NCI-H1417 treated with DMSO at 0.1 percent for 48 hours (cell line): ENCODE results near the gene TRPM7.
"Not testable (repeated sequence)": the region's sequence is repeated elsewhere in the genome, so short reads cannot be mapped to it uniquely, and the experiment has no call there.

Experiments
- DNase-seq: peaks from one replicate; lab custom pipeline; 2025; lab: John Stamatoyannopoulos, UW

The TRPM7 gene, protein sequence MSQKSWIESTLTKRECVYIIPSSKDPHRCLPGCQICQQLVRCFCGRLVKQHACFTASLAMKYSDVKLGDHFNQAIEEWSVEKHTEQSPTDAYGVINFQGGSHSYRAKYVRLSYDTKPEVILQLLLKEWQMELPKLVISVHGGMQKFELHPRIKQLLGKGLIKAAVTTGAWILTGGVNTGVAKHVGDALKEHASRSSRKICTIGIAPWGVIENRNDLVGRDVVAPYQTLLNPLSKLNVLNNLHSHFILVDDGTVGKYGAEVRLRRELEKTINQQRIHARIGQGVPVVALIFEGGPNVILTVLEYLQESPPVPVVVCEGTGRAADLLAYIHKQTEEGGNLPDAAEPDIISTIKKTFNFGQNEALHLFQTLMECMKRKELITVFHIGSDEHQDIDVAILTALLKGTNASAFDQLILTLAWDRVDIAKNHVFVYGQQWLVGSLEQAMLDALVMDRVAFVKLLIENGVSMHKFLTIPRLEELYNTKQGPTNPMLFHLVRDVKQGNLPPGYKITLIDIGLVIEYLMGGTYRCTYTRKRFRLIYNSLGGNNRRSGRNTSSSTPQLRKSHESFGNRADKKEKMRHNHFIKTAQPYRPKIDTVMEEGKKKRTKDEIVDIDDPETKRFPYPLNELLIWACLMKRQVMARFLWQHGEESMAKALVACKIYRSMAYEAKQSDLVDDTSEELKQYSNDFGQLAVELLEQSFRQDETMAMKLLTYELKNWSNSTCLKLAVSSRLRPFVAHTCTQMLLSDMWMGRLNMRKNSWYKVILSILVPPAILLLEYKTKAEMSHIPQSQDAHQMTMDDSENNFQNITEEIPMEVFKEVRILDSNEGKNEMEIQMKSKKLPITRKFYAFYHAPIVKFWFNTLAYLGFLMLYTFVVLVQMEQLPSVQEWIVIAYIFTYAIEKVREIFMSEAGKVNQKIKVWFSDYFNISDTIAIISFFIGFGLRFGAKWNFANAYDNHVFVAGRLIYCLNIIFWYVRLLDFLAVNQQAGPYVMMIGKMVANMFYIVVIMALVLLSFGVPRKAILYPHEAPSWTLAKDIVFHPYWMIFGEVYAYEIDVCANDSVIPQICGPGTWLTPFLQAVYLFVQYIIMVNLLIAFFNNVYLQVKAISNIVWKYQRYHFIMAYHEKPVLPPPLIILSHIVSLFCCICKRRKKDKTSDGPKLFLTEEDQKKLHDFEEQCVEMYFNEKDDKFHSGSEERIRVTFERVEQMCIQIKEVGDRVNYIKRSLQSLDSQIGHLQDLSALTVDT (N-terminal part only)

DNA sequence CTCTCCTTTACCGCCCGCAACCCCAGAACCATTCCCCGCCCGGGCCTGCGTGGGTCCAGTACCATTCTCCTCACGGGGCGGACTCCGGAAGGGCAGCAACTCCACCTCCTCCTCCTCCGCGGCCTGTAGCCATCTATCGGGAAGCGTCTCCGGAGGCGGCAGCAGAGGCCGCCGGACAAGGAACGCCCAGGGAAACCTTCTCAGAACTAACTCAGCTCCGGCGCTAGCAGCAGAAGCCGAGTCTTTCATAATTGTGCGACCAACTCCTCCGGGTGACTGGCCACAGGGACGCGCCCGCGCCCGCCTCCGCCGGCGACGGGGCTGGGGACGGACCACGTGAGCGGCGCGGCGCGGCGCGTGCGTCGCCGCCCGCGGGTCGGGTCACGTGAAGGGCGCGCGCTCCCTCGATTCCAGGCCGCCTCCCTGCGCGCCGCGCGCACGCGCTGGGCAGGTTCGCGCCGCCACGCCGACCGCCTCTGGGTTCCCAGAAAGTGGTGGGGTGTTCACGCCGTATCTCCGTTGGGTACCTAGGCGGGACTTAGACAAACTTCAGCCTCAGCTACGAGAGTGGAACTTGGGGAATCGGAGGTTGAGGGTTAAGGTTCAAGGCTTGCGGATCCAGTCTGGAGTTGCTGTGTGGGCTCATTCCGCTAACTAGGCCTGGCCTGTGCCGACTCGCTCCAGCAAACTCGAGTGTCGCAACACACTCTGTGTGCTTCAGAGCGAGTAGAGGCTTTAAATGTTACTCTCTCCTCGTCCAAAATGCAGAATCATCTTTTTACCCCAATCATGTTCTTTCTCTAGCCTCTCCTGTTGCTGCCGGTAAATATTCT, at the start of gene TRPM7:
Gene TRPM7 (minus strand): TSS at position 329 of the 833 bp plus-strand sequence. CDS start 264 bp downstream, at position 65.
- no peak for DNase-seq

DNA sequence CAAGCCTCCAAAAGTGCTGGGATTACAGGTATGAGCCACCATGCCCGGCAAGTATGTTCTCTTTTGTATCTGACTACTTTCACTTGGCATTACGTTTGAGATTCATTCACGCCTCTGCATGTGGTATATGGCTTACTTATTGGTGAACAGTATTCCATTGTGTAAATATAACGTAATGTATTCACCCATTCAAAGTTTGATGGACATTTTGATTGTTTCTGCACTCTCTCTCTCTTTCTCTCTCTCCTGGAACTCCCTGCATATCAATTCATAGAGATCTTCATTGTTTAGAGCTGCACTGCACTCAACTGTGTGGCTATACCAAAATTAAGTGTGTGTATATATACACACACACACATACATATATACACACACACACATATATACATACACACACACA, 48.6 kb upstream of the TRPM7 start:
- no peak for DNase-seq

DNA sequence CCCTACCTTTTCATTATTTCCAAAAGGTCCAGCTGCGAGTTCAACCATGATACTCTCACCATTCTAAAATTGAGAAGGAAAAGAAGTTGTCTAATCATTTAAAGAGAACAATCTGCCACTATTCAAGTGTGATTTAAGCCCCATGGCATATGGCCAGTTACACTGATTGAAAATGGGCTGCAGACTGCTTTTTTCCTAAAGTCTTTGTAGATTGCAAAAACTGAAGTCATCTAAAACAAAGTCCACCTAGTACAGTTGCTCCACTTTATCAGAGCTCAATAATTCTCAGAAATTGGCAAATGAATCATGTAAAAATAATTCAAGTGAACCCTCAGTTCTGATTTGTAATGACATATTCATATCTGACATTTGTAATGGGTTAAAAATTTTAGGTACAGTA, 39.7 kb upstream of the TRPM7 start:
- no peak for DNase-seq

DNA sequence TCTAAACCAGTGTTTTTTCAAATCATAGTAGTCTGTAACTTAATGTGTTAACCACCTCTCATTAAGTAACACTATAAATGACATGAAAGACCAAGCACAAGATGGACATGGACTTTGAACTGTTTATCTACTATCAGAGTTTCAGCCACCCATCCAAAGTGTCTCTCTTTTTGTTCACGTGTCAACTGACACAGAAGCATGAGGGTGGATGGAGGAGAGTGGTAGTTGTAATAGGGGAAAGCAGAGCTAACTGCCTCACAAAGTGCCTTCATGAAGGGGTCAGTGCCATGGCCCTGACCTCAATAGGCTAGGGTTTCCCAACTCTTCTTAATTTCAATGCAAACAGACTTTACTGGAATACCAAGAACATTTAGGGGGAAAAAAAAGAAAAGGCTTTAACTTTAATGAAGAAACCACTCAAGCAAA, 32.1 kb upstream of the TRPM7 start:
- no peak for DNase-seq

DNA sequence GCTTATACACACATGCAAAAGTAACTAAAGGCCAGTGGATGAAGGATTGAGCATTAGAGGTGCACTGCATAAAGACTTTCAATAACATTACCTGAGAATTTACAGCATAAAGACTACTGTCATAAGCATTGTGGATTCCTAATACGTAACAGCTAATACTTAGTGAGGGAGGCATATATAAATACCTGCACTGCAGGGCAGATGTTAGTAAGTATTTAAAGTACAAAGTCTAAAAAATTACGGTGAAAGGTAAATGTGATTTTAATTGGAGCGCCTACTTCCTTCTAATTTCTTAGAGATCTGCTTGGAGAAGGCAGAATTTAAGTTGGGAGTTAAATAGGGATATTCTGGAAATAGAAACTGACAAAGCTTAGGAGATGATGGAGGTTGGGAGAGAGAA, 25.4 kb upstream of the TRPM7 start:
- no peak for DNase-seq

DNA sequence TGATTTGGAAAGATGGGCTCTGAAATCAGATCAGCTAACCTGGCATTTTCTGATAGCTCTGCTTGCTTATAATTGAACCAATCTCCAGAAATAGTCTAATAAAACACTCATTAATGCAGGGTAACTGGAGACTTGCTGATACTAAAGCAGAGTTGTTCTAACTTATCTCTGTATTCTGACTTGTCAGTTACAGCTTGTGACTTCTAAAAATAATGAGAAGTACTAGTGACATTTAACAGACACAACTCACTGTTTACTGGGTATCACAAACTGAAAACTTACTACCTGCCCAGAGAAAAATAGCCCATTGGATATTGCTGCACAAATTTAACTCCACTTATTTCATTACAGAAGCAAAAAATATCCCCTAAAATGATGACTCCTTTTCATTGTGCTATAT, 24.0 kb upstream of the TRPM7 start:
- DNase-seq = no peak

DNA sequence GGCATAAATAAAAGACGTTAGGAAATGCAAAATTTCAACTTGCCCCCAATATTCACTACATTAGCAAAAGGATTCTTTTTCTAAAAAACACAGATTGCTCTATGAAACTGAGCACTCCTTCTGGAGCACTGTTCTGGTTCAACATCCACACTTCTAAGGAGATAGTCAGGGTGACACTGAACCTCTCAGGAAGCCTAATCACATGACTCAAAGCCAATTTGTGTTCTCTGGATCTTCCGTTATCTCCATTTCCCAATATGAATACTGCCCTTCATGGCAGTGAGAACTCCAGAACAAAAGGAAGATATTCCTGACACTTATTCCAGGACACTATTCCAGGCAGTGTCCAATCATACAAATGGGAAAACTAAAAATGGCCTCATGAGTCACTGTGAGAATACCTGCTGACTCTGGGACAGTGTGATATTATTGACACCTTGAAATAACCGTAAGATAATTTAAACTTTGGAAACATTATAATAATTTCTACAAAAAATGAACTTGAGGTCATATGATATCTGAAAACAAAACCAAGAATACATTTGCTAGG, 21.4 kb upstream of the TRPM7 start:
- DNase-seq = no peak

DNA sequence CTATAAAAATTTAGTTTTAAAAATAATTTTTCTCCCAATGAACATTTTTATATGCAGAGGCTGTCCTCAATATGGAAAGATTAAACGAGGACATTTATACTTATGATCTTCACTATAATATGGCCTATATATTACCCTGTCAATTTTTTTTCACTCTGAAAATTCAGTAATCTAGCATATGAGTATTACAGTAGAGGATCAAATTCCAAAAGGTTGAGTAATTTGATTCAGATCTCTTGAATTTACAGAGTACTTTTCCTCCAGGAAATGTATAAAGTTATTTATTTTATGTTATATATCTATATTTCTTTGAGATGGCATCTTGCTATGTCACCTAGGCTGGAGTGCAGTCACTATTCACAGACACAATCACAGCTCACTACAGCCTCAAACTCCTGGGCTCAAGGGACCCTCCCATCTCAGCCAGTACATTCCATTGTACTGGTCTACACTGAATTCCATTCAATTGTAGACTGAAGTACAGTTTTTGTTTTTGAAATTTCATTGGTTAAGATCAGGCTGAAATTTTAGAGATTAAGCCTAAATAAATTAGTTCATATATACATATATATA, 16.3 kb upstream of the TRPM7 start:
- no peak for DNase-seq

DNA sequence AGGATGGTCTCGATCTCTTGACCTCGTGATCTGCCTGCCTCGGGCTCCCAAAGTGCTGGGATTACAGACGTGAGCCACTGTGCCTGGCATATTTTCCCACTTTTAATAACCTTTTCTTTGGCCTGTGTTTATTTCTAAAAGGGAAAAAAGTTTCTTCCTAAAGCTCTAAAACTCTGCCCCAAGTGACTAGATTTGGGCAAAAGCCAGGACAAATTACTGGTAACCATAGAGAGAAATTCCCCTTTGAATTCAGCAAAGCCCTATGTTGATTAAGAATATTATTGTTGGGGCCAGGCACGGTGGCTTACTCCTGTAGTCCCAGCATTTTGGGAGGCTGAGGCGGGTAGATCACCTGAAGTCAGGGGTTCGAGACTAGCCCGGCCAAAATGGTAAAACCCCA, 11.5 kb upstream of the TRPM7 start:
- DNase-seq = no peak

DNA sequence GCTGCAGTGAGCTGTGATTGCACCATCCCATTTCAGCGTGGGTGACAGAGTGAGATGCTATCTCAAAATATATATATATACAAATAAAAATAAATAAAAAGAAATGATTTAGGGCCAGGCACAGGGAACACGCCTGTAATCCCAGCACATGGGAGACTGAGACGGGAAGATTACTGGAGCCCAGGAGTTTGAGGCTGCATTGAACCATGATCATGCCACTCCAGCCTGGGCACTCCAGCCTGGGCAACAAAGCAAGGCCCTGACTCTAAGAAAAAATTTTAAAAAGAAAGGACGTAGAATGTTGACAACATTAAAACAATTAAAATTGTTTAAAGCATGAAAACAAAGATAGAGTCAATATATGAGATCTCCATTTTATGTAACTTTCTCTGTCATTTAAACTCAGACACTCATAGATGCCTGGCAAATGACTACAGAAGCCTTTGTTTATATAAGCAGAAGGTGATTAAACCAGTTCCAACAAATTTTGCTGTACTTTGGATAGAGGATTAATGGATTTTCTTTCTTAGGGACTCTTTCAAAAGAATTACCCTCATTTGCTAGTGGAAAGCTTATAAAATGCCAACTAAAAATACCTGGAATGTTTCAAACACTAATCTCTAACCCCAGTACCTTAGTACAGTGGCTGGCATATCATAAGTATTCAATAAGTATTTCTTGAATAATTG, 10.7 kb upstream of the TRPM7 start:
- no peak for DNase-seq

DNA sequence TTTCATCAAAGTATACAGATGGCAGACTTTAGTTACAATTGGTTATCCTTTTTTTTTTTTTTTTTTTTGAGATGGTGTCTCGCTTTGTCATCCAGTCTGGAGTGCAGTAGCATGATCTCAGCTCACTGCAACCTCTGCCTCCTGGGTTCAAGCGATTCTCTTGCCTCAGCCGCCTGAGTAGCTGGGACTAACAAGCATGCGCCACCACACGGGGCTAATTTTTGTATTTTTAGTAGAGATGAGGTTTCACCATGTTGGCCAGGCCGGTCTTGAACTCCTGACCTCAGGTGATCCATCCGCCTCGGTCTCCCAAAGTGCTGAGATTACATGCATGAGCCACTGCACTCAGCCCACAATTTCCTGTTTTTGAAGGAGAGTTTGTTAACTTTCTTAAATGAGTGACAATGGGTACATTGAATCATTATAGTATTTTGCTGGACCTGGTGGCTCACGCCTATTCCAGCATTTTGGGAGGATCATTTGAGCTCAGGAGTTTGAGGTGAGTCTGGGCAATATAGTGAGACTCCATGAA, 8.1 kb upstream of the TRPM7 start:
- not testable (repeated sequence) for DNase-seq

DNA sequence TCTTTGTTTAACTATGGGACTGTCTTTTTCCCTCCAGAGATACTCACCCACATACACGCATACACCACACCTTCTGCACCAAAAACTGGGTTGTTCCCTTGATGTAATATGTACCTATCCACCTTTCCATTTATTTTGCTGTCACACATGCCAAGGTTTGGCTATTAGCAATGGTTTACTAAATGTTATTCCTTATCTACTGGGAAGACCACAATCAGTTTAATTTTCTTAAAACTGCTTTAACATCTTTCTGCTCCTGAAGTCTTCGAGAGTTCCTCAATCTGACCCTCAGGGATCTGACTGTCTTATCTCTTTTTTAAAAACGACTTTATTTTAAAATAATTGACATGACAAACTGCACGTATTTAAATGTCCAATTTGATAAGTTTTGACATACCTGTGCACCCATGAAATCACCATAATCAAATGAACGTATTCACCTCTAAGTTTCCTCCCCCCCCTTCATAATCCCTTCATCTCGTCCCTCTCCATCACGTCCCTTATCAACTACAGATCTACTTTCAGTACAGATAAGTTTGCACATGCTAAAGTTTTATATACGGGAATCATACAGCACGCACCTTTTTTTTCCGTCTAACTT, 805 bp upstream of the TRPM7 start:
- no peak for DNase-seq

DNA sequence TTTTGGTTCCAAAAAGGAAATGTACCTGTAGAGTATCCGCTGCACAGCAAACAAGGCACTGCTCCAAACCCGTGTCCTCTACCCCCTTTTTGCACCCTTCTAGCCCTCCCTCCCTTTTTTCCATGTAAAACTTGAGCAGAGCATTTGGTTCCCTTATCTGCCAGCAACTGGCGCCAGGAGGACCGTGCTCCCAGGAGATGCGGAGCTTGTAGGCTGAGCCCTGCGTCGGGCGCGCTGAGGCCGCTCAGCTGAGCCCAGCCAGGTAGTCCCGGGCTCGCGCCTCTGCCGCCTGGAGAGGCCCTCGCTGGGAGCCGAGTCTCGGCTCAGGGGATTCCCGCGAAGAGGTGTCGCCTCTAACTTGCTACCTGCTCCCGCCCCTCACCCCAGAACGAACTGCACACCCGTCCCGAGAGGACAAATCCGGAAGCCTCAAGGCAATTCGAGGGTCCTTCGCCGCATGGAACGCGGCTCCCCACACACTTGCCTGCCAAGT, 575 bp downstream of the TRPM7 start:
- DNase-seq = no peak

DNA sequence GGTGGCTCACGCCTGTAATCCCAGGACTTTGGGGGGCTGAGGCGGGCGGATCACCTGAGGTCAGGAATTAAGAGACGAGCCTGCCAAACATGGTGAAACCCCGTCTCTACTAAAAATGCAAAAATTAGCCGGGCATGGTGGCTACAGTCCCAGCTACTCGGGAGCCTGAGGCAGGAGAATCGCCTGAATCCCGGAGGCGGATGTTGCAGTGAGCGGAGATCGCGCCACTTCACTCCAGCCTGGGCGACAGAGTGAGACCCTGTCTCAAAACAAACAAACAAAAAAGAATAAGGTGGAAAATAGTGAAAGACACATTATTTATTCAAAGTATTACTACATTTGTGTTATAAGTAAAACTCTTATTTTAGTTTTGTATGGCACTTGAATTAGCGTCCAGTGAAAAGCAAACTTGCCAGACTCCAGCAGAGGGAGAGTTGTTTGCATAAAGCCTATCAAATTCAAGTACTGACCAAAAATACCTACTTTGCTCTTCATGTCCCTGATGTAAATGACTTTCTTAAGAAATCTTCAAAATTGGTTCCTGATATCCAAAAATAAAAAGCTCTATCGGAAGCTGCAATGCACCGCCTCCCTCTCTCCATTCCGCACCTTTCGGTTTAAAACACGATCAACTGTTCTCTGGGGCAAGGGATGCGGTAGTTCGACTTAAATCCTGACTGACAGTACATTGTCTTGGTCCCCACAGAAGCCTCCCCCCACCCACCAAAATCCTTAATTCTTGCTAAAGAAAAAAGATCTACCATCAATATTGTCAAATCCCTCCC, 1.2 kb downstream of the TRPM7 start:
- no peak for DNase-seq

DNA sequence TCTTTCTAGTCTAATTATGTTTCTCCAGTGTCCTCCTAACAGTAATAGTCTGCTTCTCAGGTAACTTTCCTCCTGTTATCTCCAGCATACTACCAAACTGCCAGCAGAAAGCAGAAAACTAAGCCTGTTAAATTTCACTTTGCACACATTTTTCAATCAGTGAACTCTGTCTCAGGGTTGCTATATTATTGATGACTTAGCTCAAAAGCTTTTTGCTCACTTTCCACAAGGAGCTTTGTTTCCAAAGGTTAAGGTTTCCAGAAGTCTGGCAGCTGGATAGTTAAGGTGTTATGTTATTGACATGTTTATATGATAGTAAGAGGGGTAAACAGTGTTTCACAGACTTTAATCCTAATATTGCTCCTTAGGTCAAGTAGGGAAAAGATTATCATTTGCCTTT, 5.1 kb downstream of the TRPM7 start:
- DNase-seq = no peak

DNA sequence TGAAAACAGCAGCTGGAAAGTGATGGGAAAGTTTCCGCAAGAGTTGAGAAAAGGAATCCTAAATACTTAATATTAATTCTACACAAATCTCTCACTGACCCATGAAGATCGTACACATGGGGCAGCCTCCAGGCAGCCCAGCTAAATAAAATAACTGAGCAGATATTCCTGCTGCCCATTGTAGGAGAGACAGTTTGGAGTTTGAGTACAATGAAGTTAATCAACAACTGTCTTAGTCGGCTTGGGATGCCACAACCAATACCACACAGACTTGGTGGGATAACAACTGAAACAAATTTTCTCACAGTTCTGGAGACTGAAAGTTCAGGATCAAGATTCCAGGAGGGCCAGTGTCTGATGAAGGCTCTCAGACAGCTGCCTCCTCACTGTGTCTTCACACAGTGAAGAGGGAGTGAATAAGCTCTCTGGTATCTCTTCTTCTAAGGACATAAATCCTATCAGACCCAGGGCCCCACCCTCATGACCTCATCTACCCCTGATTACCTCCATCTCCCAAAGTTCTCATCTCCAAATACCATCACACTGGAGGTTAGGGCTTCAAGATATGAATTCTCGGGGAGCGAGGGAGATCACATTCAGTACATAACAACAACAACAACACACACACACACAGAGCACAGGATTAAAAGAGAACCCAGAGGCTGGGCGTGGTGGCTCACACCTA, 9.7 kb downstream of the TRPM7 start:
- no peak for DNase-seq

DNA sequence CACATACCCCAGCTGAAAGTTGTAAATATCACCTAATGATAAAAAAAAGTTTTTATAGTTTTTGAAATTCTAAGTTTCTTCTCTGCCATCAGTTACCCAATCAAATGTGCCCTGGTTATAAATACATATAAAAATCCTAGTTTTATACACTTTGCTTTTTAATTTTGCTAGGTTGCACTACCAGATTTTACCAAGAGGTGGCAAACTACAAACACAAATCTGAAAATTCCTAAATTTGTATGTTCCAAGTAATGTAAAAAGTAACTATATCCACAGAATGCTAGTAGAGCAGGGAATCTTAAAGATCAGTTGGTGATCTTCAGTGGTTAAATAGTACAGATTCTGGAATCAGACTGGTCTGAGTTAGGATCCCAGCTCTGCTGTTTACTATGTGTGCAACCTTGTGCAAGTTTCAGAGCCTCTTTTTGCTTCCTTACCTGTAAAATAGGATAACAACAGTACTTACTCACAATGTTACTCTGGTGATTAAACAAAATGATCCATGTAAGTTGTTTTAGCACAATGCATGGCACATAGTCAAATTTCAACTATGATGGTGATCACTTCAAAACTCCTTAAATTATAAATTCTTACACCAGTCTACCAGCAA, 11.0 kb downstream of the TRPM7 start:
- no peak for DNase-seq
